Activated CD8-positive, alpha-beta T cell treated with anti-CD3 and anti-CD28 coated beads for 36 hours (primary cell): ENCODE results near the gene COL15A1. TPM values are rescaled to one million over a fixed set of nuclear protein-coding genes. Genes with fewer than 3 reads are reported as not detected.
A peak's percentile ranks its signal among the peaks of the same experiment; 100 is the strongest.

Experiments used
- ATAC-seq: fragments of 200-7000 bp; cut with Tn5 transposase; one replicate; pipeline ENCODE4 v1.10.0; 2021; ENCODE audit warnings: mild to moderate bottlenecking, moderate library complexity
- CTCF ChIA-PET: fragments of 350-600 bp; sonication (Branson Sonifier 250); formaldehyde crosslinking; loops from one replicate; lab custom pipeline; 2021; ENCODE audit warnings: antibody characterized with exemption; lab: Charles Lee
- POLR2A ChIA-PET: fragments of 350-600 bp; sonication (Branson Sonifier 250); formaldehyde crosslinking; loops from one replicate; lab custom pipeline; 2021; ENCODE audit warnings: antibody characterized with exemption; lab: Charles Lee
- DNase-seq: peaks from one replicate; pipeline ENCODE4 v3.0.0-alpha.2; 2020
- H3K27ac Mint-ChIP-seq: one replicate; pipeline ENCODE4 v1.8.0; 2021; ENCODE audit warnings: mild to moderate bottlenecking, mixed read lengths
- H3K27me3 Mint-ChIP-seq: one replicate; pipeline ENCODE4 v1.8.0; 2021; ENCODE audit warnings: mixed read lengths
- H3K36me3 Mint-ChIP-seq: one replicate; pipeline ENCODE4 v1.8.0; 2021; ENCODE audit warnings: low read depth, mixed read lengths
- H3K4me1 Mint-ChIP-seq: one replicate; pipeline ENCODE4 v1.8.0; 2021; ENCODE audit warnings: low read depth, mixed read lengths
- H3K4me3 Mint-ChIP-seq: one replicate; pipeline ENCODE4 v1.8.0; 2021; ENCODE audit warnings: mild to moderate bottlenecking, moderate library complexity, mixed read lengths
- H3K9me3 Mint-ChIP-seq: one replicate; pipeline ENCODE4 v1.8.0; 2021; ENCODE audit warnings: mixed read lengths
- CTCF ChIP-seq: fragments of 200-600 bp; IDR thresholded peaks from one replicate; pipeline ENCODE4 v1.8.0; 2022; ENCODE audit warnings: antibody characterized with exemption, mild to moderate bottlenecking
- intact Hi-C: fragments of 100-400 bp; cut with micrococcal nuclease; formaldehyde crosslinking; loops from one replicate; pipeline ENCODE4 v1.10.0; 2022
- total RNA-seq, 2 experiments: library from RNA; stranded (reverse); gene quantifications; one replicate each; pipeline ENCODE4 v1.2.3, GENCODE V29; 2021

The COL15A1 gene
- under 1 TPM in 1 of 2 experiments, not detected in 1; 0.07 TPM for total RNA-seq

DNA sequence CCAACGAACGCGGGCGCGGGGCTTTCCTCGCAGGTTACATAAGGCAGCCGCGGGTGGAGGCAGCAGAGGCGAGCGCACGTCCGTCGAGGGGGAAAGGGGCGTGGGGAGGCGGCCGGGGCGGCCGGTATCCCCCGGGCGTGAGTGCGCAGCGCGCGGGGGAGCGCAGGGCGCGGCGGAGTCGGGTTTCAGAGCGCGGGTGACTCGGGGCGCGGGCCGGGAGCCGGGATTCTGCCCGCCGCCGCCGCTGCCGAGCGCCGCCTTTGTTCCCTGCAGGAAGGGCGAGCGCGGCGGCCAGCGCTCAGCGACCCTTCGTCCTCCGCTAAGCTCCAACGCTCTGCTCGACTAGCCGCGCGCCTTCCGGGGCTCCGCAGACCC is at the start of gene COL15A1:
Gene COL15A1 (plus strand): TSS at position 226 of the 375 bp plus-strand sequence. CDS start 155 bp downstream, outside the sequence.
- ATAC-seq, result no peak
- H3K9me3 Mint-ChIP-seq, result no peaks in the 10 kb centered on the region
- no peak for DNase-seq
- peaks cover 51% of the 10 kb centered on the region for H3K27me3 Mint-ChIP-seq
- H3K4me3 Mint-ChIP-seq, result peak within 1 kb of the TSS; percentile 32
- ChIA-PET POLR2A (no interaction called here), CTCF (interaction anchor here (1.6 kb wide), 1 partner anchor 31 kb away, joined by 4 read pairs; no protein-coding TSS in a partner anchor)
- H3K4me1 Mint-ChIP-seq, result peaks cover 11% of the 10 kb centered on the region
- intact Hi-C loops, result no loop called here
- no peaks in the 10 kb centered on the region for H3K36me3 Mint-ChIP-seq
- no peak for TF ChIP-seq CTCF
- no peak within 1 kb of the TSS for H3K27ac Mint-ChIP-seq

- no peak overlapping the region for H3K27ac Mint-ChIP-seq
- POLR2A ChIA-PET, result no interaction called here
- no peak for ATAC-seq
- H3K4me3 Mint-ChIP-seq, result no peak overlapping the region
- no peak for DNase-seq
- H3K36me3 Mint-ChIP-seq, result no peaks in the 10 kb centered on the region
- intact Hi-C loops, result no loop called here
- H3K9me3 Mint-ChIP-seq, result no peaks in the 10 kb centered on the region
- TF ChIP-seq CTCF, result no peak
- no peaks in the 10 kb centered on the region for H3K27me3 Mint-ChIP-seq
- CTCF ChIA-PET, result interaction anchor here (1.1 kb wide), 1 partner anchor 46 kb away, joined by 3 read pairs; no protein-coding TSS in a partner anchor
- peaks cover 2% of the 10 kb centered on the region for H3K4me1 Mint-ChIP-seq
These were observed 49.5 kb upstream of the COL15A1 start for GRCh38 chr9:98894171-98894570.

DNA sequence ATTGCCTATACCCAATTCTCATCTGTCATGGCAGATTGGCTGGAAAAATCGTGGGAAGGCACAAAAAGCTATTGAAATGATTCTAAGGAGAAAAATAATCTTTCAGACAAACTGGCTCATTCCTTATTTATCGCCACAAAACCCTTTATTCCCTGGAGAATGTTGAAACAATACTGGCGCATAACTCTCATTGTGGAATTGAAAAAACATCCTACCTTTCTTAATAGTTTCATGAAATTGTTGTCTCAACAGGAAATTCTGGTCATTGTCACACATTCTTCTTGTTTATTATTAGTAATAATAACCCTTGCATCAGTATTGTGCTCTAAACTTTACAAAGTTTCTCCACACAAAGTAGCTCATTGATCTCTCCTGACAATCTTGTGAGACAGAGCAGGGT is 48.9 kb upstream of the COL15A1 start:
- ChIA-PET CTCF (interaction anchor here (1.1 kb wide), 1 partner anchor 47 kb away, joined by 3 read pairs; no protein-coding TSS in a partner anchor), POLR2A (no interaction called here)
- Mint-ChIP-seq H3K4me3 (no peak overlapping the region), H3K27ac (no peak overlapping the region), H3K36me3 (no peaks in the 10 kb centered on the region), H3K27me3 (no peaks in the 10 kb centered on the region), H3K4me1 (peaks cover 5% of the 10 kb centered on the region), H3K9me3 (no peaks in the 10 kb centered on the region)
- ATAC-seq, result no peak
- no peak for DNase-seq
- no peak for TF ChIP-seq CTCF
- intact Hi-C loops, result no loop called here

DNA sequence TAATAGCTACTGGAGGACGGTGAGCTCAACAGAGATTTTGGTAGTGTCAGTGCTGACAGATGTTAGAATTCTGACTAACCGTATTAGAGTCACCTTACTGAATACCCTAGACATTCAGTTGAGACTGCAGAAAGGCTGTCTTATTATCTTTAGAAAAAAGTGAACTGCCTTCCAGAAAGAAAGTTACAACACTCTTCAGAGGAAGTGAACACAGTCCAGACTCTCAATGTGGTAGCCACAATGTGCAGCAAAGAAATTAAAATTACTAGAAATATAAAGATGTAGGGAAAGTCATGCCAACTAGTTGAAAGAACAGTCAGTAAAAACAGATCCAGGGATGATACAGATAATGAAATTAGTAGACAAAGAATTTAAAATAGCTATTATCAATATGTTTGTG is 47.1 kb upstream of the COL15A1 start:
- no peaks in the 10 kb centered on the region for H3K27me3 Mint-ChIP-seq
- intact Hi-C loops, result no loop called here
- DNase-seq (no peak), ATAC-seq (no peak)
- no peak overlapping the region for H3K4me3 Mint-ChIP-seq
- H3K4me1 Mint-ChIP-seq, result peaks cover 5% of the 10 kb centered on the region
- no peak overlapping the region for H3K27ac Mint-ChIP-seq
- H3K9me3 Mint-ChIP-seq, result no peaks in the 10 kb centered on the region
- POLR2A ChIA-PET, result no interaction called here
- H3K36me3 Mint-ChIP-seq, result no peaks in the 10 kb centered on the region
- CTCF ChIA-PET, result no interaction called here
- no peak for TF ChIP-seq CTCF

DNA sequence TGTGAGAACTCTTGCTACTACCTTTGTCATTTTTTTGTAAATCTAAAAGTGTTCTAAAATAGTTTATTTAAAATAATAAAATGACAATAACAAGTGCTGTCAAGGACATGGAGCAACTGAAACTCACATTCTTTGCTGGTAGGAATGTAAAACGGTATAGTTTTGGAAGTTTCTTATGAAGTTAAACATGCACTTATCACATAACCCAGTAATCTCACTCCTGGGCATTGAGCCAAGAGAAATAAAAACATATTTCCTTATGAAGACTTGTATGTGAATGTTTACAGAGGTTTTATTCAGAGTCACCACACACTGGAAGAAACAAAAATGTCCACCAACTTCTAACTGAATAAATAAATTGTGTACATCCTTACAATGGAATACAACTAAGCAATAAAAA is 46.0 kb upstream of the COL15A1 start:
- DNase-seq (no peak), ATAC-seq (no peak)
- no peaks in the 10 kb centered on the region for H3K36me3 Mint-ChIP-seq
- H3K9me3 Mint-ChIP-seq, result no peaks in the 10 kb centered on the region
- peaks cover 5% of the 10 kb centered on the region for H3K4me1 Mint-ChIP-seq
- POLR2A ChIA-PET, result no interaction called here
- no peak overlapping the region for H3K27ac Mint-ChIP-seq
- H3K4me3 Mint-ChIP-seq, result no peak overlapping the region
- no peaks in the 10 kb centered on the region for H3K27me3 Mint-ChIP-seq
- no peak for TF ChIP-seq CTCF
- intact Hi-C loops, result no loop called here
- CTCF ChIA-PET, result no interaction called here
